ENCODE results near the gene JKAMP. TPM values are rescaled to one million over a fixed set of nuclear protein-coding genes. Genes with fewer than 3 reads are reported as not detected.

JKAMP gene
- total RNA-seq, 2 experiments from 2014 or later: 30.3 to 32.7 TPM

DNA sequence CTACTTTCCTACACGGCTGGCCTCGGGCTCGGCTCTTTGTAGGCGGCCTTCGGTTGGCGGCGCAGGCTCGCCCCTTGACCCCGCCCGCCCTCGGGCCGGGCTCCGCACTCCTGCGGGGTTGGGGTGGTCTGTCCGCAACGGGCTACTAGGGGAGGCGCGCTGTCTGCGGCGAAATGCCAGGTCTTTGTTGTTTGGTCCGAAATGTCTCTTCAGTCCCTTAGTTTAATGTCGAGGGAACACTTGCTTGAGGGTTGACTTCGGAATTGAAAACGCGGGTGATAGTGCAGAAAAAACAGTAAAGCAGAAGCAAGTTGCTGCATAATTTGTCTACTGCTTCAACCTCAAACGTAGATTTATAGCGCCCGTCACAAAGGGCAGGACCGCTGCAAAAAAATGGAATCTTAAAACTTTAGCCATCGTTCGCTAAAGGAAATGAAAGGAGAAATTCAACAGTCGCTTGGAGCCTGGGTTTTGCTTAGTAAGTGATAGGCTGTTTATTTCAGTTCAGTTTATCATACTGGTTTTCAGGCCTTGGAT, 390 bp downstream of the JKAMP start:
- ChIA-PET CTCF (interaction anchor here (1.0 to 3.0 kb wide), 5 partner anchors 11 to 156 kb away, joined by 3 to 14 read pairs (median 5); no protein-coding TSS in a partner anchor), POLR2A (interaction anchor here (0.6 kb wide), 1 partner anchor 87 kb away, joined by 5 read pairs; no protein-coding TSS in a partner anchor)
- no peaks in the 10 kb centered on the region for H3K27me3 Mint-ChIP-seq
- no peak for DNase-seq
- H3K4me1 Mint-ChIP-seq: peaks cover 70% of the 10 kb centered on the region
- H3K27ac Mint-ChIP-seq: peak overlapping the region; percentile 96
- peak overlapping the region; percentile 97 for H3K4me3 Mint-ChIP-seq
- peaks cover 19% of the 10 kb centered on the region for H3K36me3 Mint-ChIP-seq (ENCODE audit: low read depth)
- no peaks in the 10 kb centered on the region for H3K9me3 Mint-ChIP-seq

DNA sequence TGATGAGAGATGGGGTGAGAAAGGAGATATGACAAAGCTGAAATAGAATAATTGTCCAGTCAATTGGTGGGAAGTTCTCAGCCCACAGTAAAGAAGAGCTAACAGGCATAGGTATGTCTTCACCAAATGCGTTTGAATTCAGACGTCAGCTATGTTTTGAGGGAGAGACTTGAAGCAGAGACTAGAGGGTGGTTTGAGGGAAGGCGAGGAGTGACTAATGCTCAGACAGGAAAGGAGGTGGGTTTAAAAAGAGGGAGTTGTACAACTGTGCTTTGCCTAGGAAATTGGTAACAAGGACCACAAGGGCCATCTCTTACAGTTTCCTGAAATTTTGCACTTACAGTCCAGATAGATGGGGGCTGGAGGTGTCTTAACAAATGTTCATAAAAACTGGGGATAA, 6.4 kb downstream of the JKAMP start:
- Mint-ChIP-seq H3K36me3 (ENCODE audit: low read depth) (peaks cover 57% of the 10 kb centered on the region), H3K27me3 (no peaks in the 10 kb centered on the region), H3K4me1 (peaks cover 41% of the 10 kb centered on the region), H3K4me3 (no peak overlapping the region), H3K27ac (no peak overlapping the region), H3K9me3 (no peaks in the 10 kb centered on the region)
- CTCF ChIA-PET: no interaction called here
- no peak for DNase-seq
- POLR2A ChIA-PET: no interaction called here

DNA sequence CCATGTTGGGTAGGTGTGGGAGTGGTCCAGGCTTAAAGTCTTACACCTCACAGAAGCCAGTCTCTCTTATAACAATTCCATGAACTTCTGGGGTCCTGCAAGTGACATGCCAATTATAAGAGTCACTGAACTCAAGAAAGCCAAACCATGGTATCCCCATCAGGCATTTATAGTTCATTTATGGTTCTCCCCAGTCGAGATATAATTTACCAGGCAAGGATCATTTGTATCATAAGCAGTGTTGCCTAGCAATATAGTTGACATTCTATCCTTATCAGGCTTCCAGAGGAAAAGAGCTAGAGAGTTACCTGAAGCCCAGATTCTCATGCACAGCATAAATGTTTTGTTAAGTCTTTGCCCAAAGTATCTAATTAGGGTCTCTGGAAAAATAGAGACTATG, 8.1 kb downstream of the JKAMP start:
- ChIA-PET CTCF (no interaction called here), POLR2A (interaction anchor here (0.7 kb wide), 1 partner anchor 789 kb away, joined by 5 read pairs; no protein-coding TSS in a partner anchor)
- peaks cover 62% of the 10 kb centered on the region for H3K36me3 Mint-ChIP-seq (ENCODE audit: low read depth)

DNA sequence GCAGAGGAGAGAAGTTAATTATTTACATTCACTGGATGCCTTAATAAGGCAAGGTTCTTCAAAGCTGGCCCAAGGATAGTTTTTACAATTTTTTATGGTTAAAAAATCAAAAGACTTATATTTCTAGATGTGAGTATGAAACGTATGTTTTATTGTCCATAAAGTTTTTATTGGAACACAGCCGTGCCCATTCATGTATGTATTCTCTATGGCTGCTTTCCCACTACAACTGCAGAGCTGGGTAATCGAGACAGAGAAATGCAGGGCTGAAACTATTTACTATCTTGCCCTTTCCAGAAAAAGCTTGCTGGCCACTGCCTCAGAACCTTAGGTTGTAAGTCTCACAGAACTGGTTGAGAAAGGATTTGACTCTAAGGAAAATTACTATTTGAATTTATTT, 16.4 kb downstream of the JKAMP start:
- peaks cover 27% of the 10 kb centered on the region for H3K36me3 Mint-ChIP-seq (ENCODE audit: low read depth)
- H3K4me3 Mint-ChIP-seq: no peak overlapping the region
- H3K4me1 Mint-ChIP-seq: peaks cover 8% of the 10 kb centered on the region
- H3K9me3 Mint-ChIP-seq: no peaks in the 10 kb centered on the region
- ChIA-PET CTCF (no interaction called here), POLR2A (no interaction called here)
- no peak overlapping the region for H3K27ac Mint-ChIP-seq
- DNase-seq: no peak
- H3K27me3 Mint-ChIP-seq: no peaks in the 10 kb centered on the region

More for the DNA sequence above, 8.1 kb downstream of the JKAMP start:
- Mint-ChIP-seq H3K4me1 (peaks cover 32% of the 10 kb centered on the region), H3K27me3 (no peaks in the 10 kb centered on the region), H3K9me3 (no peaks in the 10 kb centered on the region), H3K4me3 (no peak overlapping the region), H3K27ac (no peak overlapping the region)
- no peak for DNase-seq

GRCh38 chr14:59503256-59503655, 18.9 kb downstream of the JKAMP start:
- CTCF ChIA-PET: interaction anchor here (0.8 to 1.1 kb wide), 2 partner anchors 19 to 79 kb away, joined by 3 to 4 read pairs; partner anchors contain the start of genes JKAMP and L3HYPDH
- Mint-ChIP-seq H3K4me3 (no peak overlapping the region), H3K27me3 (no peaks in the 10 kb centered on the region), H3K4me1 (peaks cover 8% of the 10 kb centered on the region), H3K27ac (no peak overlapping the region), H3K9me3 (no peaks in the 10 kb centered on the region), H3K36me3 (ENCODE audit: low read depth) (peaks cover 18% of the 10 kb centered on the region)
- POLR2A ChIA-PET: no interaction called here
- DNase-seq: no peak

DNA sequence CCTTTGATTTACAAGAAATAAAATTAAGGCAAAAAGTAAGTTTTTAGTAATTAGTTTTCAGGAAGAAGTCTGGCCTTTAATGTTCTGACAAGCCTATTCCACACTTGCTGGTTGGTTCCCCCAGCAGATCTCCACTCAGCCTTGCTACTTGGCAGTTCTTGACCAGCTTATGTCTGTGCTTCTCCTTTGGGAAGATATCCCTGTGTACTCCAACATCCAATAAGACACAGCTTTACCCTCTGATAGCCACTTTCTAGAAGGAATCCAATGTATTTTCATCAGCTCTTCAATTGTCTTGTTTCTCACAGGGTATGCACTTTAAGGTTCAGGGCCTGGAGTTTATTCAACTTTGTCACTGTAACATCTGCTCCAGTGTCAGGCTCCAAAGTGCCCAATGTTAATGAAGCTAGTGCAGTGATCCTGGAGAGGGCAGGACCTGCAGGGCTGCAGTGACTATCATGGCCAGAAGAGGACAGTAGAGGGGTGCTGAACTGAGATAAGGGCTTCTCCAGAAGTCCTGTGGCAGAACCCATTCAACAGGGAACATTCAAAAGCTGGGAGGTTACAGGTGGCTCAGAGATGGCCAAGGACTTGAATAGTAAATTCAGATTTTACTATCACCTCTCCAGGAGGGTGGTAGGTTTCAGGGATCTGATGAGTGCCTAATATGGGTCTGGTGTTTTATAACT, 22.9 kb downstream of the JKAMP start:
- peaks cover 8% of the 10 kb centered on the region for H3K4me1 Mint-ChIP-seq
- POLR2A ChIA-PET: no interaction called here
- CTCF ChIA-PET: interaction anchor here (1.1 to 1.4 kb wide), 3 partner anchors 27 to 361 kb away, joined by 4 to 11 read pairs (median 5); partner anchors contain the start of gene CCDC175
- peaks cover 7% of the 10 kb centered on the region for H3K36me3 Mint-ChIP-seq (ENCODE audit: low read depth)
- no peaks in the 10 kb centered on the region for H3K9me3 Mint-ChIP-seq
- DNase-seq: peak; percentile 63
- H3K4me3 Mint-ChIP-seq: no peak overlapping the region
- H3K27ac Mint-ChIP-seq: no peak overlapping the region
- peaks cover 8% of the 10 kb centered on the region for H3K27me3 Mint-ChIP-seq

DNA sequence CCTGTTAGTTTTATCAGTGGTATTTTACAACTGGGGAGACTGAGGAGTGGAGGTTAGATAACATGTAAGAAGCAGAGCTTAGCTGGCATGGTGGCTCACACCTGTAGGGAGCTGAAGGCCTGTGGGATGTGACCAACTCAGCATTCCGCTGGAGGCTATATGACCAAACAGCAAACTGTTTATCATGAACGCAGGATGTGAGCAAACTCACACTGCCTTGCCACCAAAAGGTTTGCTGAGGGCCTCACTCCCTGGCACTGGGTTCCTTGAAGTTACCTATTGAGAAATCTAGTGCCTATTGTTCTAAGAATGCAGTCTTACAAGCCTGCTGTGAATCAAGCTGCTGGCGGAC, 23.4 kb downstream of the JKAMP start:
- no peak for DNase-seq
- H3K27me3 Mint-ChIP-seq: peaks cover 8% of the 10 kb centered on the region
- H3K4me3 Mint-ChIP-seq: no peak overlapping the region
- H3K27ac Mint-ChIP-seq: no peak overlapping the region
- POLR2A ChIA-PET: no interaction called here
- CTCF ChIA-PET: interaction anchor here (1.1 to 1.4 kb wide), 2 partner anchors 28 to 70 kb away, joined by 4 to 11 read pairs; partner anchors contain the start of gene CCDC175
- H3K4me1 Mint-ChIP-seq: peaks cover 8% of the 10 kb centered on the region
- peaks cover 4% of the 10 kb centered on the region for H3K36me3 Mint-ChIP-seq (ENCODE audit: low read depth)
- no peaks in the 10 kb centered on the region for H3K9me3 Mint-ChIP-seq

DNA sequence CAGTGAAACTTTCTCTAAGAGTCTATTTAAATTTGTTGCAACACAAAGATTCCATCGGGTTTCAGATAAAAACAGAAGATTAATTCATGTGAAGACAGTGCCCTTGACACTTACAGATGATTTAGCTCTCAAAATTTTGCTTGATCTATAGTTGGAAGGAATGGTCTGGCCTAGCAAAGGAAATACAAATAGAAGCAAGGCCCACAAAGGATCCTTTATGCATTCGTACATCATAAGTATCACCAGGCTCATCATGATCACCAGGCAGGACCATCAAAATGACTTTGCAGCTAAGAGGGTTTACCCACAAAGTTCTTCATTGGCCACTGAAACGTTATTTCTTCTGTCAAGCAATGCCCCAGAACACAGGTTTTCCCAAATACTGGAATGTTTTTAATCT, 24.8 kb downstream of the JKAMP start:
- DNase-seq: no peak
- peaks cover 2% of the 10 kb centered on the region for H3K36me3 Mint-ChIP-seq (ENCODE audit: low read depth)
- H3K27ac Mint-ChIP-seq: no peak overlapping the region
- ChIA-PET CTCF (interaction anchor here (1.0 kb wide), 1 partner anchor 68 kb away, joined by 4 read pairs; the partner anchor contains the start of gene CCDC175), POLR2A (no interaction called here)
- H3K9me3 Mint-ChIP-seq: no peaks in the 10 kb centered on the region
- H3K27me3 Mint-ChIP-seq: peaks cover 8% of the 10 kb centered on the region
- H3K4me1 Mint-ChIP-seq: peaks cover 8% of the 10 kb centered on the region
- H3K4me3 Mint-ChIP-seq: no peak overlapping the region

DNA sequence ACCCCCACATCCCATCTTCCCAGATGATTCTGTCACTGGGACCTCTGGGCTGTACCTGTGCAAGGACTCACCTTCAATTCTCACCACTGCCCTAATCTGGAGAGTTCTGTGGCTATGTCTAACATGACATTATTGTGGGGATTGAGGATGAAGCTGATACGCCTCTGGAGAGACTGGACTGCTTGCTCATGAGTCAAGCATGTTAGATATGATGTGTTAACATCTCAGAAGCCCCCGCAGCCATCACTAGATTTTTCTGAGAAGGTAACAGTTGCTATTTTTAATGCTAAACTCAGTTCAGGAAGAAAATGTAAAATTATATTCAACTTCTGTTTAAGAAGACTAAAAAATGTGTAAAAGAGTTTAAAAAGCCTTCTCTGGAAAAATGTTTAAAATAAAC, 25.7 kb downstream of the JKAMP start:
- Mint-ChIP-seq H3K36me3 (ENCODE audit: low read depth) (no peaks in the 10 kb centered on the region), H3K4me1 (peaks cover 2% of the 10 kb centered on the region), H3K27ac (no peak overlapping the region), H3K27me3 (peaks cover 8% of the 10 kb centered on the region), H3K9me3 (no peaks in the 10 kb centered on the region), H3K4me3 (no peak overlapping the region)
- ChIA-PET CTCF (interaction anchor here (0.6 to 1.0 kb wide), 2 partner anchors 54 to 67 kb away, joined by 3 to 4 read pairs; partner anchors contain the start of gene CCDC175), POLR2A (no interaction called here)
- no peak for DNase-seq

GRCh38 chr14:59510966-59511365, 26.6 kb downstream of the JKAMP start:
- no peak for DNase-seq
- POLR2A ChIA-PET: no interaction called here
- Mint-ChIP-seq H3K4me3 (no peak overlapping the region), H3K27me3 (peaks cover 13% of the 10 kb centered on the region), H3K4me1 (no peaks in the 10 kb centered on the region), H3K36me3 (ENCODE audit: low read depth) (no peaks in the 10 kb centered on the region), H3K27ac (no peak overlapping the region), H3K9me3 (no peaks in the 10 kb centered on the region)
- CTCF ChIA-PET: no interaction called here

GRCh38 chr14:59511916-59512575, 27.7 kb downstream of the JKAMP start:
- ChIA-PET POLR2A (no interaction called here), CTCF (no interaction called here)
- no peaks in the 10 kb centered on the region for H3K36me3 Mint-ChIP-seq (ENCODE audit: low read depth)
- H3K4me3 Mint-ChIP-seq: no peak overlapping the region
- no peak overlapping the region for H3K27ac Mint-ChIP-seq
- no peak for DNase-seq
- no peaks in the 10 kb centered on the region for H3K9me3 Mint-ChIP-seq
- H3K27me3 Mint-ChIP-seq: peaks cover 19% of the 10 kb centered on the region
- no peaks in the 10 kb centered on the region for H3K4me1 Mint-ChIP-seq

DNA sequence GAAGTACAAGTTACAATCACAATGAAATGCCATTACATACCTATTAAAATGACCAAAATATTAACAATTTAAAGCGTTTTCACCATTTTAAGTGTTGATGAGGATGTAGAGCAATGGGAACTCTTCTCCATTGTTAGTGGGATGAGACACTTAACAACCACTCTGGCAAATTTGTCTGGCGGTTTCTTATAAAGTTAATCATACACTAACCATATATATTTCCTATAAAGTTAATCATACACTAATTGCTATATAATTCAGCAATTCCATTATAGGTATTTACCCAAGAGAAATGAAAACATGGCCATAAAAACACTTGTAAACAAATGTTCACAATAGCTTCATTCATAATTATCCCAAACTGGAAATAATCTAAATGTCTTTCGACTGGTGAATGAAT, 35.9 kb downstream of the JKAMP start:
- H3K27ac Mint-ChIP-seq: no peak overlapping the region
- H3K9me3 Mint-ChIP-seq: no peaks in the 10 kb centered on the region
- H3K27me3 Mint-ChIP-seq: peaks cover 27% of the 10 kb centered on the region
- H3K4me3 Mint-ChIP-seq: no peak overlapping the region
- H3K4me1 Mint-ChIP-seq: no peaks in the 10 kb centered on the region
- H3K36me3 Mint-ChIP-seq (ENCODE audit: low read depth): no peaks in the 10 kb centered on the region
- no peak for DNase-seq
- CTCF ChIA-PET: interaction anchor here (1.1 to 1.2 kb wide), 2 partner anchors 15 to 57 kb away, joined by 3 read pairs; partner anchors contain the start of gene CCDC175
- POLR2A ChIA-PET: no interaction called here

GRCh38 chr14:59529189-59529588, 44.9 kb downstream of the JKAMP start:
- ChIA-PET CTCF (interaction anchor here (0.6 kb wide), 1 partner anchor 337 kb away, joined by 3 read pairs; no protein-coding TSS in a partner anchor), POLR2A (no interaction called here)
- H3K36me3 Mint-ChIP-seq (ENCODE audit: low read depth): no peaks in the 10 kb centered on the region

More at GRCh38 chr14:59529189-59529588, 44.9 kb downstream of the JKAMP start:
- no peak overlapping the region for H3K27ac Mint-ChIP-seq
- H3K4me1 Mint-ChIP-seq: no peaks in the 10 kb centered on the region
- no peak for DNase-seq
- no peaks in the 10 kb centered on the region for H3K9me3 Mint-ChIP-seq
- no peak overlapping the region for H3K4me3 Mint-ChIP-seq
- peaks cover 32% of the 10 kb centered on the region for H3K27me3 Mint-ChIP-seq
